Esophagus muscularis mucosa (tissue), 4 donors: ENCODE results near the gene MAP6D1. TPM values are rescaled to one million over a fixed set of nuclear protein-coding genes. Genes with fewer than 3 reads are reported as not detected.

Experiments
- DNase-seq: peaks from one replicate; pipeline ENCODE4 v3.0.0-alpha.2; 2017; ENCODE audit errors: extremely low spot score
- H3K27ac ChIP-seq, 4 donors: fragments of 200-600 bp; sonication (generic); replicated peaks in 1 of 4; 1 replicate in 3 of 4; 2 replicates in 1 of 4; pipeline ENCODE4 v1.5.1; 2016 to 2019; ENCODE audit warnings: mild to moderate bottlenecking in 1 of 4
- H3K27me3 ChIP-seq, 4 donors: fragments of 200-600 bp; sonication (generic); one replicate each; pipeline versions ENCODE4 v1.5.1 to v1.6.0; 2016 to 2019
- H3K36me3 ChIP-seq, 4 donors: fragments of 200-600 bp; sonication (generic); one replicate each; pipeline ENCODE4 v1.5.1; 2016 to 2019
- H3K4me1 ChIP-seq, 4 donors: fragments of 200-600 bp; sonication (generic); one replicate each; pipeline ENCODE4 v1.5.1; 2016 to 2019
- H3K4me3 ChIP-seq, 4 donors: fragments of 200-600 bp; sonication (generic); 1 replicate in 2 of 4; 2 replicates in 2 of 4; pipeline ENCODE4 v1.5.1; 2016 to 2019; ENCODE audit warnings: mild to moderate bottlenecking in 4 of 4, moderate library complexity in 1 of 4
- H3K9me3 ChIP-seq, 4 donors: fragments of 200-600 bp; sonication (generic); 1 replicate in 3 of 4; 2 replicates in 1 of 4; pipeline ENCODE4 v1.5.1; 2016 to 2019
- EP300 ChIP-seq: sonication (generic); formaldehyde crosslinking; IDR thresholded peaks from one replicate; pipeline ENCODE4 v1.6.1; 2017; ENCODE audit warnings: antibody characterized with exemption
- POLR2A ChIP-seq: fragments of 450-650 bp; IDR thresholded peaks from one replicate; pipeline ENCODE4 v1.6.1; 2017; ENCODE audit warnings: antibody characterized with exemption, moderate library complexity, mild to moderate bottlenecking, low read depth
- POLR2AphosphoS5 ChIP-seq, 2 donors: sonication (generic); formaldehyde crosslinking; IDR thresholded peaks; one replicate each; pipeline ENCODE4 v1.6.1; 2017; ENCODE audit warnings: antibody characterized with exemption in 2 of 2
- WGBS: methylation state at CpG from one replicate; pipeline ENCODE4 v1.1.5; 2018; 5-methylcytosine and 5-hydroxymethylcytosine counted together
- intact Hi-C: fragments of 100-400 bp; cut with DNase I; formaldehyde crosslinking; loops from one replicate; pipeline ENCODE4 v1.15.1; 2023
- total RNA-seq, 4 donors: library from RNA; depleted of rRNA; stranded (reverse); fragments of >200 nt; gene quantifications; one replicate each; pipeline versions ENCODE4 v1.1.0 to v1.2.1, GENCODE V29; 2016
- TF ChIP-seq, protein P1 (sequence below), 3 experiments: fragments of 200-600 bp in 2 of 3; fragments of 450-650 bp in 1 of 3; sonication (generic) in 2 of 3; IDR thresholded peaks; one replicate each; pipeline ENCODE4 v1.5.1; 2017 to 2019; ENCODE audit warnings: antibody characterized with exemption in 3 of 3, mild to moderate bottlenecking in 2 of 3, moderate library complexity in 1 of 3

Gene MAP6D1
- total RNA-seq, 4 donors from 2014 or later: 0.42 to 2.9 (median 2.4) TPM

DNA sequence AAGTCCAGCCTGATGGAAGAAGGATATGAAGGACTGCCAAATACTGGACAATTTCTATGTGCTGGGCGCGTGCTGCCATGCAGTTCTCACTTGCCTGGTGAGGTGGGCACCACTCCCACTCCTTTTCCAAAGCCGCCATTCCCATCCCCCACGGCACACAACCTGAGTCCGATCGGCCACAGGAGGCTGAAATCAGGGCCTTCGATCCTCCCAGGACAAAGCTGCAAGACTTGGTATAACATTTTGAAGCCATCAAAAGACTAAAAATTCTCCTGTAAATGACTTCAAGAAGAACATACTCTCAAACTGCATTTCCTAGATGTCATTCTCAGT is 3.1 kb upstream of the MAP6D1 start:
- peaks cover 14 to 23% (median 20%) of the 10 kb centered on the region in 4 donors for H3K4me1 ChIP-seq
- peaks cover 28 to 62% (median 43%) of the 10 kb centered on the region in 4 donors for H3K36me3 ChIP-seq
- no peaks in the 10 kb centered on the region for H3K9me3 ChIP-seq
- H3K27me3 ChIP-seq: no peaks in the 10 kb centered on the region
- WGBS: 94% methylated on average over 6 of the region's 7 CpGs
- intact Hi-C loops: no loop called here
- H3K27ac ChIP-seq: no peak overlapping the region
- DNase-seq: no peak
- TF ChIP-seq POLR2A (no peak), EP300 (no peak), POLR2AphosphoS5 (IDR thresholded peaks at IDR 0.05) (no peak)
- TF ChIP-seq, protein P1, sequence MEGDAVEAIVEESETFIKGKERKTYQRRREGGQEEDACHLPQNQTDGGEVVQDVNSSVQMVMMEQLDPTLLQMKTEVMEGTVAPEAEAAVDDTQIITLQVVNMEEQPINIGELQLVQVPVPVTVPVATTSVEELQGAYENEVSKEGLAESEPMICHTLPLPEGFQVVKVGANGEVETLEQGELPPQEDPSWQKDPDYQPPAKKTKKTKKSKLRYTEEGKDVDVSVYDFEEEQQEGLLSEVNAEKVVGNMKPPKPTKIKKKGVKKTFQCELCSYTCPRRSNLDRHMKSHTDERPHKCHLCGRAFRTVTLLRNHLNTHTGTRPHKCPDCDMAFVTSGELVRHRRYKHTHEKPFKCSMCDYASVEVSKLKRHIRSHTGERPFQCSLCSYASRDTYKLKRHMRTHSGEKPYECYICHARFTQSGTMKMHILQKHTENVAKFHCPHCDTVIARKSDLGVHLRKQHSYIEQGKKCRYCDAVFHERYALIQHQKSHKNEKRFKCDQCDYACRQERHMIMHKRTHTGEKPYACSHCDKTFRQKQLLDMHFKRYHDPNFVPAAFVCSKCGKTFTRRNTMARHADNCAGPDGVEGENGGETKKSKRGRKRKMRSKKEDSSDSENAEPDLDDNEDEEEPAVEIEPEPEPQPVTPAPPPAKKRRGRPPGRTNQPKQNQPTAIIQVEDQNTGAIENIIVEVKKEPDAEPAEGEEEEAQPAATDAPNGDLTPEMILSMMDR (IDR thresholded peaks at IDR 0.05): no peak
- no peak overlapping the region for H3K4me3 ChIP-seq

DNA sequence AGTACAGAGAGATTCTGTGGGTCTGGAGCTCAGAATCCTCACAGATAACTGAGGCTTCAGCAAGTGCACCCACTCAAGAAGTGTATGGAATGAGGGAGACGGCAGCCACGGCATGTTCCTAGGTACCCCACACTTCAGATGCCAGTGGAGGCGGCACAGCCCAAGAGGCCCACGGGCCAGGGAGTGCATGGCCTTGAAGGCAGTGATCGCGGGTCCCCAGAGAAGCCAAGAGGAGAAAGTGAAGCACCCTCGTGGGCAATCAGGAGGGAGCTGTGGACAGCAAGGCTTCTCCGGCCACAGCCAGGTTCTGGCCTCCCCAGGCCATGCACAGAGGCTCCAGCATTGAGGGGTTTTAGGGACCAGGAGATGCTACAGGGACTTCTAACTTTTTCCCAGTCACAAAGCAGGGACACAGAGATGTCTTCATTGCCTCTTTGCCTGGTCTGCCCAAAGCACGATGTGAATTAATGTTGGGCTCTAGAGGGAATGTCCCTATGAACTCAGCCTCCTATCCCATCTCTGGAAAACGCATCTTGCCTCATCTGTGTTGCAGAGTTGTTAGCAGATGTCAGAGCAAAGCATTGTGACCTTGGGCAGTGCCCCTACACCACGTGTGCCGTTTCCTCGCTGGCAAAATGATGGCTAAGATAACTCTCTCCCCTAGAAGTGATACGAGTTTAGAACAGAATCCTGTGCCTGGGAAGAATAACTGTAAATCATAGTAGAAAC is 2.6 kb upstream of the MAP6D1 start:
- TF ChIP-seq POLR2A: no peak
- no peak for TF ChIP-seq POLR2AphosphoS5 (IDR thresholded peaks at IDR 0.05)
- TF ChIP-seq, protein P1 (IDR thresholded peaks at IDR 0.05): no peak
- no peak for TF ChIP-seq EP300
- Histone ChIP-seq H3K4me3 (no peak overlapping the region), H3K36me3 (peaks cover 23 to 57% (median 38%) of the 10 kb centered on the region in 4 donors), H3K9me3 (no peaks in the 10 kb centered on the region), H3K4me1 (peaks cover 14 to 23% (median 20%) of the 10 kb centered on the region in 4 donors), H3K27me3 (no peaks in the 10 kb centered on the region), H3K27ac (no peak overlapping the region)
- DNase-seq: no peak
- intact Hi-C loops: no loop called here
- 82% methylated on average over 14 of the region's 14 CpGs for WGBS

DNA sequence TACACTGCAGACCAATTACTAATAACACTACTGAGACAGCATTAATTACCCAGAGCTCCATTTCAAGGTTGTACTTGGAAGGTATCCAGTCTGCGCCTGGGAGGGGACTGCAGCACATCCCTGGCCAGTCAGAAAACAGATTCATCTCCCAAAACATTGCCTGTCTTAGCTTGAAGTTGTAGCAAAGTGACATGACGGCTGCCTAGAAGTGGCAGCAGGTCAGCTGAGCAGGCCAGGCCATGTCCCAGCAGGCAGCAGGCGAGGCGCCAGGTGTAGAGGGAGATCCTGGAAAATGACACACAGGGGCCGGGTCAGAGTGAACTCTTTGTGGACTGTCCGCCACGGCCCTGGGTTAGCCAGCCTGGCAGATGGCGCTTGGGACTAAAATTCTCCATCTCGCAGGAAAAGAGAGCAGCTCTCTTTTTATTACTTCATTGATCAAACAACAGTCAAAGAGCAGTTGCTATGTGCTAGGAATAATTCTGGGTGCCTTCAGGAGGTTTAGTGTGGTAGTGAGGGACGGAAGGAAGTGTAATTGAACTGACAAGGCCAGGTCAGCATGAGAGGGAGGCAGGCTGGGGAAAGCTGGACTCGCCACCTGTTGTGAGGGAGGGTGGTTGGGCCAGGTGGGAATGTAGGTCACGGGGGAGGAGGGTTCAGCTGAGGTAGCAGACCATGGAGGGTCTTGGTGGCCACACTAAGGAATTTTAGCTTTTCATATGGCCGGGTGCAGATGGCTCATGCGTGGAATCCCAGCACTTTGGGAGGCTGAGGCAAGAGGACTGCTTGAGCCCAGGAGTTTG is 1.3 kb upstream of the MAP6D1 start:
- intact Hi-C loops: no loop called here
- Histone ChIP-seq H3K4me3 (no peak overlapping the region), H3K27me3 (no peaks in the 10 kb centered on the region), H3K4me1 (peaks cover 14 to 23% (median 20%) of the 10 kb centered on the region in 4 donors), H3K9me3 (no peaks in the 10 kb centered on the region), H3K36me3 (peaks cover 12 to 44% (median 29%) of the 10 kb centered on the region in 4 donors), H3K27ac (no peak overlapping the region)
- TF ChIP-seq POLR2A: no peak
- TF ChIP-seq EP300: no peak
- TF ChIP-seq POLR2AphosphoS5 (IDR thresholded peaks at IDR 0.05): no peak
- TF ChIP-seq, protein P1 (IDR thresholded peaks at IDR 0.05): no peak
- DNase-seq: peak; percentile 55
- 97% methylated on average over 8 of the region's 14 CpGs for WGBS

DNA sequence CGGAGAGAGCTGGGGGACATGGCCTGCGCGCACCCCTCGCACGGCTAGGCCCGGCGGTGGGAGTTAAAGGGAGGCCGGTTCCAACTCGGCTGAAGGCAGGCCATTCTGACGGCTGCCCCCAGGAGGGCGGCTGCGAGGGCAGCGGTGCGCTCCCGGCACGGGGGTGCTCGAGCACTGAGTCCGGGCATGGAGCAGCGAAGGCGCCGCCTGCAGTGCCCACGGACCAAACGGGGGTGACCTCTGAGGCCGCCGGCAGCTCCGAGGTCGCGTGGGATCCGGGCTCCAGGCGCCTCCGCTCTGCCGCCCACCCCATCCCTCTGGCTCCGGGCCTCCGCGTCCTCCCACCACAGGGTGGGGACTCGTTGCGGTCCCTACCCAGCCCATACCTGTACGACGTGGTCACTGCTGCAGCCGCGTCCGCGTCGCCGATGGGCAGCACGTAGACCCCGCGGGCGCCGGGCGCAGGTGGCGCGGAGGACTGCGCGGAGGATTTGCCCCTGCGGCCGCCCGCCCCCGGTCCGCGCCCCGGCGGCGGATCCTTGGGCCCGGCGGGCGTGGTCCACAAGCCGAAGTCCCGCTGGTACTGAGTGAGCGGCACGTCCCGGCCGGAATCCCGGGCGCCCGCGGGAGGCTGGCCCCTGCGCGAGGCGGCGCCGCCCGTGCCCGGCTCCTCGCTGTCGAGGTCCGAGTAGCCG is 469 bp downstream of the MAP6D1 start:
- intact Hi-C loops: no loop called here
- Histone ChIP-seq H3K36me3 (peaks cover 0 to 26% (median 17%) of the 10 kb centered on the region in 4 donors), H3K27ac (peak overlapping the region in 2 of 4 donors; percentile 38 to 51), H3K9me3 (no peaks in the 10 kb centered on the region), H3K4me1 (peaks cover 14 to 23% (median 20%) of the 10 kb centered on the region in 4 donors), H3K27me3 (no peaks in the 10 kb centered on the region), H3K4me3 (peak overlapping the region; percentile 63 to 68 (median 64))
- 0% methylated on average over 12 of the region's 88 CpGs for WGBS
- no peak for TF ChIP-seq POLR2A
- TF ChIP-seq, protein P1 (IDR thresholded peaks at IDR 0.05): no peak
- no peak for TF ChIP-seq EP300
- no peak for TF ChIP-seq POLR2AphosphoS5 (IDR thresholded peaks at IDR 0.05)
- DNase-seq: no peak
